GM12878 (cell line): ENCODE data around the gene CD68. TPM values are rescaled to one million over a fixed set of nuclear protein-coding genes. Genes with fewer than 3 reads are reported as not detected.

Source experiments
- ATAC-seq: fragments of 200-7000 bp; cut with Tn5 transposase; 3 replicates; pipeline ENCODE4 v1.9.1; 2020; ENCODE audit warnings: mild to moderate bottlenecking, moderate library complexity
- BruUV-seq: library from RNA; stranded (reverse); fragments of 400-500 nt; replicated peaks from 2 replicates; lab custom pipeline; 2021; lab: Mats Ljungman, UMichigan
- CTCF ChIA-PET: fragments of 300-600 bp; sonication (Branson Sonifier 250); formaldehyde crosslinking; extraction: SDS; loops from one replicate; lab custom pipeline; 2021; ENCODE audit warnings: inconsistent platforms; lab: Yijun Ruan, JAX
- POLR2A ChIA-PET: fragments of 350-600 bp; formaldehyde crosslinking; extraction: SDS; loops from one replicate; lab custom pipeline; 2021; ENCODE audit warnings: inconsistent platforms; lab: Charles Lee
- RAD21 ChIA-PET: fragments of 300-600 bp; sonication (Branson Sonifier 250); formaldehyde crosslinking; loops from one replicate; lab custom pipeline; 2023; ENCODE audit warnings: antibody characterized with exemption; ENCODE audit not compliant: unreplicated experiment; lab: Charles Lee
- SMC1A ChIA-PET: fragments of 300-600 bp; sonication (Branson Sonifier 250); formaldehyde crosslinking; loops from one replicate; lab custom pipeline; 2023; ENCODE audit not compliant: unreplicated experiment, uncharacterized antibody; lab: Charles Lee
- DNase-seq: peaks from one replicate; pipeline ENCODE4 v3.0.0-alpha.2; 2011; ENCODE audit warnings: low read depth, low spot score
- FAIRE-seq: peaks from 3 replicates; lab custom pipeline; 2011; peaks lifted over from hg19 to GRCh38; lab: Jason Lieb, UNC
- H2AFZ ChIP-seq: 2 replicates; pipeline ENCODE4 v1.6.0; 2011; ENCODE audit warnings: low read depth, low read length, control low read depth; ENCODE audit not compliant: control insufficient read depth
- H3K27ac ChIP-seq: 2 replicates; pipeline ENCODE4 v1.5.1; 2011; ENCODE audit warnings: control low read depth; ENCODE audit not compliant: control insufficient read depth, insufficient read depth
- H3K27me3 ChIP-seq, 2 experiments: replicated peaks in 1 of 2; 2 replicates each; pipeline versions ENCODE4 v1.6.0 to v1.6.1; 2011; ENCODE audit warnings: low read length in 1 of 2; ENCODE audit not compliant: control insufficient read depth in 2 of 2, insufficient read depth in 2 of 2
- H3K36me3 ChIP-seq, 2 experiments: 2 replicates each; pipeline ENCODE4 v1.5.1; 2011; ENCODE audit warnings: low read length in 1 of 2; ENCODE audit not compliant: control insufficient read depth in 2 of 2, insufficient read depth in 2 of 2
- H3K4me1 ChIP-seq: 2 replicates; pipeline ENCODE4 v1.6.1; 2011; ENCODE audit warnings: mild to moderate bottlenecking, low read length, moderate library complexity, mixed read lengths; ENCODE audit not compliant: control insufficient read depth, insufficient read depth
- H3K4me2 ChIP-seq: 2 replicates; pipeline ENCODE4 v1.6.0; 2011; ENCODE audit warnings: control low read depth; ENCODE audit not compliant: control insufficient read depth, insufficient read depth
- H3K4me3 ChIP-seq: fragments of 200-600 bp; sonication (generic); 2 replicates; pipeline ENCODE4 v1.5.1; 2016
- H3K79me2 ChIP-seq: 2 replicates; pipeline ENCODE4 v1.6.0; 2011; ENCODE audit warnings: low read length; ENCODE audit not compliant: control insufficient read depth, insufficient read depth
- H3K9ac ChIP-seq: 2 replicates; pipeline ENCODE4 v1.8.0; 2011; ENCODE audit warnings: low read length, control low read depth, mixed read lengths; ENCODE audit not compliant: control insufficient read depth, insufficient read depth
- H3K9me3 ChIP-seq: replicated peaks from 3 replicates; pipeline ENCODE4 v1.5.1; 2011; ENCODE audit warnings: mild to moderate bottlenecking, low read length; ENCODE audit not compliant: control insufficient read depth, insufficient read depth
- H4K20me1 ChIP-seq: 2 replicates; pipeline ENCODE4 v1.6.0; 2011; ENCODE audit not compliant: control insufficient read depth, insufficient read depth
- BHLHE40 ChIP-seq, 2 experiments: fragments of 450-650 bp in 1 of 2; IDR thresholded peaks; 2 replicates each; pipeline ENCODE4 v1.6.1; 2011 to 2017; ENCODE audit warnings: low read depth in 2 of 2, borderline replicate concordance in 1 of 2, improper control_type of control experiment in 1 of 2, low read length in 1 of 2, mild to moderate bottlenecking in 1 of 2
- ETV6 ChIP-seq, 2 experiments: fragments of 450-650 bp in 1 of 2; IDR thresholded peaks in 1 of 2; conservative IDR thresholded peaks in 1 of 2; 2 replicates each; pipeline ENCODE4 v1.6.1; 2014; ENCODE audit warnings: antibody characterized with exemption in 1 of 2, borderline replicate concordance in 1 of 2, low read depth in 1 of 2, mild to moderate bottlenecking in 1 of 2, moderate library complexity in 1 of 2
- POLR2A ChIP-seq: IDR thresholded peaks from 2 replicates; pipeline ENCODE4 v1.6.1; 2011; ENCODE audit warnings: low read depth, mild to moderate bottlenecking, low read length
- WGBS: methylation state at CpG from one replicate; pipeline ENCODE4 v1.1.6; 2016; ENCODE audit warnings: low lambda C conversion rate; ENCODE audit not compliant: insufficient replicate concordance, insufficient coverage; ENCODE audit errors: missing lambda C conversion rate; 5-methylcytosine and 5-hydroxymethylcytosine counted together
- in situ Hi-C: fragments of 300-500 bp; cut with MboI; formaldehyde crosslinking; loops from 9 replicates; pipeline ENCODE4 v1.14.3; 2018; ENCODE audit warnings: mixed read lengths
- intact Hi-C: fragments of 100-400 bp; cut with micrococcal nuclease; formaldehyde crosslinking; loops from one replicate; pipeline ENCODE4 v1.14.2; 2022; ENCODE audit not compliant: unreplicated experiment
- polyA plus RNA-seq, 11 experiments: library from polyadenylated mRNA; depleted of rRNA in 4 of 11; unstranded in 6 of 11; stranded (reverse) in 5 of 11; fragments of >200 nt; fragmentation: Nextera tagmentation in 4 of 11; fragmentation: Illumina TruSeq in 1 of 11; extraction: Ambion mirVana in 4 of 11; extraction: Trizol in 1 of 11; gene quantifications; 1 replicate in 1 of 11; 2 replicates in 10 of 11; pipeline versions ENCODE4 v1.2.1 to v1.2.3, GENCODE V29; 2011 to 2016; ENCODE audit warnings: inconsistent platforms in 2 of 11, missing spikeins in 2 of 11, low read depth in 1 of 11
- total RNA-seq, 4 experiments: library from RNA; depleted of rRNA in 3 of 4; stranded (reverse); fragments of >200 nt in 3 of 4; fragmentation: Illumina TruSeq in 1 of 4; extraction: Trizol in 1 of 4; gene quantifications; 2 replicates each; pipeline versions ENCODE4 v1.2.1 to v1.2.3, GENCODE V29; 2013 to 2021
- TF ChIP-seq, protein P1 (sequence below): fragments of 450-650 bp; IDR thresholded peaks from 2 replicates; pipeline ENCODE4 v1.6.1; 2016; ENCODE audit warnings: mild to moderate bottlenecking, moderate library complexity, borderline replicate concordance
- TF ChIP-seq, protein P2 (sequence below): fragments of 450-650 bp; IDR thresholded peaks from 2 replicates; pipeline ENCODE4 v1.6.1; 2017; ENCODE audit warnings: antibody characterized with exemption, mild to moderate bottlenecking, moderate library complexity

CD68 gene
- total and polyA plus RNA-seq, 10 of the 15 experiments (the other 5 are each of a cell fraction or from before 2014, with no cell fraction given), result 2.6 to 6.9 (median 3.8) TPM

DNA sequence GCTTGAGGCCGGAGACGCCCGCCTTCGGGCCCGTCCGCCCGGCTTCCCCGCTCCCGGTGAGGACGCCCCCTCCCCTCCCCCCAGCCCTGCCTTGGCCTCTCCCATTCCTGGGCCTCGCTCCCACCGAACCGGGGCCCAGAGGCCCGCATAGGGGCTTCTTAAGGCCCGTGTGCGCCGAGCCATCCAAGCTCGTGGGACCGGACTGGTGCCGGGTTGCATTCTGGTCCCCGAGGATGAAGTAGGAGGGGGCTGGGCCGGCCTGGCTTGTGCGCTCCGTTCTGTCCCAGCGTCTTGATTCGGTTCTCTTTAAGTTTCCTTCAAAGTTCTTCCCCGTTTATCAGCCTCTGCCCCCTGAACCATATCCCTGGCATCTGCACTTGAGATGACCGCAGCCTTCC, 17.2 kb upstream of the CD68 start (continued):
- TF ChIP-seq, protein P1, sequence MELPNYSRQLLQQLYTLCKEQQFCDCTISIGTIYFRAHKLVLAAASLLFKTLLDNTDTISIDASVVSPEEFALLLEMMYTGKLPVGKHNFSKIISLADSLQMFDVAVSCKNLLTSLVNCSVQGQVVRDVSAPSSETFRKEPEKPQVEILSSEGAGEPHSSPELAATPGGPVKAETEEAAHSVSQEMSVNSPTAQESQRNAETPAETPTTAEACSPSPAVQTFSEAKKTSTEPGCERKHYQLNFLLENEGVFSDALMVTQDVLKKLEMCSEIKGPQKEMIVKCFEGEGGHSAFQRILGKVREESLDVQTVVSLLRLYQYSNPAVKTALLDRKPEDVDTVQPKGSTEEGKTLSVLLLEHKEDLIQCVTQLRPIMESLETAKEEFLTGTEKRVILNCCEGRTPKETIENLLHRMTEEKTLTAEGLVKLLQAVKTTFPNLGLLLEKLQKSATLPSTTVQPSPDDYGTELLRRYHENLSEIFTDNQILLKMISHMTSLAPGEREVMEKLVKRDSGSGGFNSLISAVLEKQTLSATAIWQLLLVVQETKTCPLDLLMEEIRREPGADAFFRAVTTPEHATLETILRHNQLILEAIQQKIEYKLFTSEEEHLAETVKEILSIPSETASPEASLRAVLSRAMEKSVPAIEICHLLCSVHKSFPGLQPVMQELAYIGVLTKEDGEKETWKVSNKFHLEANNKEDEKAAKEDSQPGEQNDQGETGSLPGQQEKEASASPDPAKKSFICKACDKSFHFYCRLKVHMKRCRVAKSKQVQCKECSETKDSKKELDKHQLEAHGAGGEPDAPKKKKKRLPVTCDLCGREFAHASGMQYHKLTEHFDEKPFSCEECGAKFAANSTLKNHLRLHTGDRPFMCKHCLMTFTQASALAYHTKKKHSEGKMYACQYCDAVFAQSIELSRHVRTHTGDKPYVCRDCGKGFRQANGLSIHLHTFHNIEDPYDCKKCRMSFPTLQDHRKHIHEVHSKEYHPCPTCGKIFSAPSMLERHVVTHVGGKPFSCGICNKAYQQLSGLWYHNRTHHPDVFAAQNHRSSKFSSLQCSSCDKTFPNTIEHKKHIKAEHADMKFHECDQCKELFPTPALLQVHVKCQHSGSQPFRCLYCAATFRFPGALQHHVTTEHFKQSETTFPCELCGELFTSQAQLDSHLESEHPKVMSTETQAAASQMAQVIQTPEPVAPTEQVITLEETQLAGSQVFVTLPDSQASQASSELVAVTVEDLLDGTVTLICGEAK, result no peak
- TF ChIP-seq BHLHE40 (IDR thresholded peaks at IDR 0.05; ENCODE audit: borderline replicate concordance in 1 of 2, low read depth in 2 of 2, low read length in 1 of 2) (no peak), ETV6 (conservative IDR thresholded peaks at IDR 0.05 in 1 of 2, IDR thresholded peaks at IDR 0.05 in 1 of 2; ENCODE audit: borderline replicate concordance in 1 of 2, low read depth in 1 of 2) (no peak)

DNA sequence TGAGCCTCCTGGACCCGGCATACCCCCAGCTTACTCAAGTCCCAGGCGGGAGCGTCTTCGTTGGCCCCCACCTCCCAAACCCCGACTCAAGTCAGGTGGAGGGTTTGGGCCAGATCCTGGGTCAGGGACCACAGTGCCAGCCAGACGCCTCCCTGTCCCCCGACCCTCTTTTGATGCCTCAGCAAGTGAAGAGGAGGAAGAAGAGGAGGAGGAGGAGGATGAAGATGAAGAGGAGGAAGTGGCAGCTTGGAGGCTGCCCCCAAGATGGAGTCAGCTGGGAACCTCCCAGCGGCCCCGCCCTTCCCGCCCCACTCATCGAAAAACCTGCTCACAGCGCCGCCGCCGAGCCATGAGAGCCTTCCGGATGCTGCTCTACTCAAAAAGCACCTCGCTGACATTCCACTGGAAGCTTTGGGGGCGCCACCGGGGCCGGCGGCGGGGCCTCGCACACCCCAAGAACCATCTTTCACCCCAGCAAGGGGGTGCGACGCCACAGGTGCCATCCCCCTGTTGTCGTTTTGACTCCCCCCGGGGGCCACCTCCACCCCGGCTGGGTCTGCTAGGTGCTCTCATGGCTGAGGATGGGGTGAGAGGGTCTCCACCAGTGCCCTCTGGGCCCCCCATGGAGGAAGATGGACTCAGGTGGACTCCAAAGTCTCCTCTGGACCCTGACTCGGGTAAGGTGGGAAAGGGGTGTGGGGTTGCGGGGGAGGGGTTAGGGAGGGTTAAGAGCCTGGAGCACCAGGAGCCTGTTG, 16.1 kb upstream of the CD68 start:
- peaks cover 27% of the 10 kb centered on the region for H3K4me1 ChIP-seq
- H2AFZ ChIP-seq, result no peak overlapping the region
- BruUV-seq, result no TSS peak
- POLR2A ChIA-PET, result interaction anchor here (1.1 to 2.2 kb wide), 2 partner anchors 21 to 128 kb away, joined by 3 to 6 read pairs; partner anchors contain the start of gene TMEM102
- RAD21 ChIA-PET, result no interaction called here
- H3K4me2 ChIP-seq, result peak overlapping the region; percentile 87
- H3K36me3 ChIP-seq, result peaks cover 13 to 14% of the 10 kb centered on the region in 2 experiments; a peak in 3 of 4 replicates
- no peaks in the 10 kb centered on the region for H3K27me3 ChIP-seq
- SMC1A ChIA-PET, result no interaction called here
- intact Hi-C loops, result loop anchor here (5.0 kb wide), 1 partner anchor 126 kb away; the partner anchor contains the start of genes FGF11 and TMEM102
- TF ChIP-seq, protein P2, sequence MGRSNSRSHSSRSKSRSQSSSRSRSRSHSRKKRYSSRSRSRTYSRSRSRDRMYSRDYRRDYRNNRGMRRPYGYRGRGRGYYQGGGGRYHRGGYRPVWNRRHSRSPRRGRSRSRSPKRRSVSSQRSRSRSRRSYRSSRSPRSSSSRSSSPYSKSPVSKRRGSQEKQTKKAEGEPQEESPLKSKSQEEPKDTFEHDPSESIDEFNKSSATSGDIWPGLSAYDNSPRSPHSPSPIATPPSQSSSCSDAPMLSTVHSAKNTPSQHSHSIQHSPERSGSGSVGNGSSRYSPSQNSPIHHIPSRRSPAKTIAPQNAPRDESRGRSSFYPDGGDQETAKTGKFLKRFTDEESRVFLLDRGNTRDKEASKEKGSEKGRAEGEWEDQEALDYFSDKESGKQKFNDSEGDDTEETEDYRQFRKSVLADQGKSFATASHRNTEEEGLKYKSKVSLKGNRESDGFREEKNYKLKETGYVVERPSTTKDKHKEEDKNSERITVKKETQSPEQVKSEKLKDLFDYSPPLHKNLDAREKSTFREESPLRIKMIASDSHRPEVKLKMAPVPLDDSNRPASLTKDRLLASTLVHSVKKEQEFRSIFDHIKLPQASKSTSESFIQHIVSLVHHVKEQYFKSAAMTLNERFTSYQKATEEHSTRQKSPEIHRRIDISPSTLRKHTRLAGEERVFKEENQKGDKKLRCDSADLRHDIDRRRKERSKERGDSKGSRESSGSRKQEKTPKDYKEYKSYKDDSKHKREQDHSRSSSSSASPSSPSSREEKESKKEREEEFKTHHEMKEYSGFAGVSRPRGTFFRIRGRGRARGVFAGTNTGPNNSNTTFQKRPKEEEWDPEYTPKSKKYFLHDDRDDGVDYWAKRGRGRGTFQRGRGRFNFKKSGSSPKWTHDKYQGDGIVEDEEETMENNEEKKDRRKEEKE, result no peak
- TF ChIP-seq POLR2A, result 0 out of 2 replicates have a peak, but pooled peaks have one; percentile 11
- in situ Hi-C loops, result loop anchor here (25.0 kb wide), 1 partner anchor 526 kb away; the partner anchor contains the start of genes SLC16A11 and SLC16A13
- peak overlapping the region; percentile 92 for H3K4me3 ChIP-seq
- DNase-seq (no peak), ATAC-seq (no peak), FAIRE-seq (no peak)
- no peaks in the 10 kb centered on the region for H3K9me3 ChIP-seq
- WGBS, result 91% methylated on average over 23 of the region's 30 CpGs
- no peak overlapping the region for H3K27ac ChIP-seq
- peaks cover 34% of the 10 kb centered on the region for H3K79me2 ChIP-seq
- CTCF ChIA-PET, result no interaction called here
- peak overlapping the region; percentile 83 for H3K9ac ChIP-seq
- no peaks in the 10 kb centered on the region for H4K20me1 ChIP-seq
